NCI-H2196 treated with DMSO at 0.1 percent for 48 hours (cell line): ENCODE measurements around the gene RGS11.
A peak's percentile ranks its signal among the peaks of the same experiment; 100 is the strongest.
"Not testable (repeated sequence)": the region's sequence is repeated elsewhere in the genome, so short reads cannot be mapped to it uniquely, and the experiment has no call there.

Experiments used
- DNase-seq: peaks from one replicate; lab custom pipeline; 2025; ENCODE audit not compliant: unreplicated experiment; lab: John Stamatoyannopoulos, UW

The RGS11 gene

DNA sequence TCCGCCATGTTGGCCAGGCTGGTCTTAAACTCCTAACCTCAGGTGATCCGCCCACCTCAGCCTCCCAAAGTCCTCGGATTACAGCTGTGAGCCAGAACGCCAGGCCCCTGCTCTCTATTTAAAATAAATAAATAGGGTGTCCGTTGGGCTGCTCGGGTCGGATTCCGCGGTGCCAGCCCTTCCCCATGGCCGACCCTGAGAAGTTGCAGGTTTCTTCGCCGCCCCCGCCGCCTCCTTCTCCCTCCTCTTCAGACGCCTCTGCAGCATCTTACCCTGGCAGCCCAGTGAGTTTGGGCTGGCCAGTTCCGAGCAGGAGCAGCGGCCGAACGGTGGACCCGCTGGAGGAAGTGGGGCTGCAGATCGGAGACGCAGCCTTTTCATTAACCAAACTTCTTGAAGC lies 44.8 kb downstream of the RGS11 start:
- DNase-seq: no peak

DNA sequence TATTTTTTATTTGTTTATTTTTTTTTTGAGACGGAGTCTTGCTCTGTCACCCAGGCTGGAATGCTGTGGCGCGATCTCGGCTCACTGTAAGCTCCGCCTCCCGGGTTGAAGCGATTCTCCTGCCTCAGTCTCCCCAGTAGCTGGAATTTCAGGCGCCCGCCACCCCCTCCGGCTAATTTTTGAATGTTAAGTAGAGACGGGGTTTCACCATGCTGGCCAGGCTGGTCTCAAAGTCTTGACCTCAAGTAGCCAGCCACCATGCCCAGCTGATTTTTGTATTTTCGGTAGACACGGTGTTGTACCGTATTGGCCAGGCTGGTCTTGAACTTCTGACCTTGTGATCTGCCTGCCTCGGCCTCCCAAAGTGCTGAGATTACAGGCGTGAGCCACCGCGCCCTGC lies 45.4 kb downstream of the RGS11 start:
- DNase-seq: not testable (repeated sequence)

DNA sequence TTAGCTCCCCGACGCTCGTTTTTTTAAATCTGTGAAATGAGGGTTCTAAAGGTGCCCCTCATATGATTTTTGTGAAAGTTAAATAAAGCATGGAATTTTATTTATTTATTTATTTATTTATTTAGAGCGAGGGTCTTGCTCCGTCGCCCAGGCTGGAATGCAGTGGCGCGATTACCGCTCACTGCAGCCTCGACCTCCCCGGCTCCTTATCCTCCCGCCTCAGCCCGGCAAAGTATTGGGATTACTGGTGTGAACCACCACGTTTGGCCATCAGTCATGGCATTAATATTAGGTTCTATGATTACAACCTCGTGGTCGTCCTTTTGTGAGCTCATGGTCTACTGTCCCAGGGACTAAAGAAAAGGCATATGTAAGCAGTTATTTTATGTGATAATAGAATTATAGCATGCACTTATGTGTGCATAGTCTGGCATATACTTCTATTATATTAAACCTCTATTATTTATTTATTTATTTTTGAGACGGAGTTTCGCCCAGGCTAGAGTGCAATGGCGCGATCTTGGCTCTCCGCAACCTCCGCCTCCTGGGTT lies 45.9 kb downstream of the RGS11 start:
- DNase-seq: no peak

DNA sequence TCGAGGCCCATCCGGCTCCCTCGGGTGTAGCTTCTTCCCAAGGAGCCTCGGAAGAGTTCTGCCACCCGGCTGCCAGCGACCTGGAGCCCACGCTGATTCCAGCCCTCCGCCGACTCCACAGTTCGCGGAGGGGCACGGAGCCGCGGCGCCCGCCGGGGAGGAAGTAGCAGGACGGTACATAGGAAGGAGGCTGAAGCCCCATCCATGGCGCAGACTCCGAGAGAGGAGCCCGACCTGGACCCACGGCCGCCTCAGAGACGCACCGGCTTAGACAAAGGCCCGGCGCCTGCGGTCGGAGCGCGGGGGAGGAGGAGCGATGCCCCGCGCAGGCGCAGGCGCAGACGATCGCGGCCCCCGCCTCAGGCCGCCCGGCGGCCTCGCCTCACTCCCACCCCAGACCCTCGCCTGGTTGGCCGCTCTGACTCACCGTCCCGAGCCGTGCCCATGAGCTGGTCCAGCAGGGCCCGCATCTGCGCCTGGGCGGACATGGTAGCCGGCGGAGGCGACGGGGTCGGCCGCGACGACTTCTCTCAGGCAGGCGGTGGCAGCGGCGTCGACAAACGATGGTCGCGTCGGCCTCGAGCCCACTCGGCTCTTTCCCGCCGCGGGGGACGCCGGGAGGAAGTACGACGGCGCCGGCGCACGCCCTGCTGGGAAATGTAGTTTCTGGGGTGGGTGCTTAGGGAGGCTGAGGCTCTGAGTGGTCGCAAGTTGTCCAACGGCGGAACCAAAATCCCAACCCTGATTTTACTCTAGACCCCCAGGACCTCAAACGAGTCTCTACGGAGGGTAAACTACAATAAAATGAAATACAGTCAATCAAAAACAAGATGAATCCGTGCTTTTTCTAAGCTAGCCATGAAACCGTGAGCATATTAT lies 46.7 kb downstream of the RGS11 start, which contains the start of gene LUC7L:
TSS of gene LUC7L (minus strand) at position 598 of the 879 bp plus-strand sequence. CDS start at position 488, 110 bp downstream.
- peak; percentile 84 for DNase-seq

DNA sequence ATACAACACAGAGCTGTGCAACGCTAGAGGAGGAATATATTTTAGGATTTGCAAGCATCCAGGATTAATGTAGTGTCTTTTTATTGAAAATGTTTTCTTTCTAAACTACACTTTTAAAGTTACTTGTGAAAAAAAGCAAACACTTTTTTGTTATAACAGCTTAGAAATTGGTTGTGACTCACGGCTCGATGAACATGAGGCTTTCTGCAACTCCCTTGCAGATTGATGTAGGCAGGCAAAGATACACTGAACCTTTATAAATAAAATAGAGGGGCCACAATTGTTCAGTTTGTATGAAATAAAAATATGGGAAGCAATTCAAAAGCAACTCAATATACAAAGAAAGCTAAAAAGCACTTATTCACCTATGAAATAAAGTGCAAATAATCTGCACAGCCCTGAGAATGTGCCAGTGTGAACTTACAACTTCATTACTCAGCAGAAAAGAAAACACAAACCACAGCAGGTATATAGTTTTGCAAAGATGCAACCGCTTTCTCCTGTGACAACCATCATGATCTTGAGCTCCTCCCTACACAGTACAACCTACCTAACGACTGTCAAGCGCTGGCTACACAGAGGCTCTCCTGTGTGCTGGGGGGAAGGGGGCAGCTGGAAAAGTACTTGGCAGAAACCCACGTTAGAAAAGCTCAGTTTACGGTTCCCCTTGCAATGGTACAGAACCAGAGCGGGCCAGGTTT lies 47.4 kb downstream of the RGS11 start:
- DNase-seq: no peak

DNA sequence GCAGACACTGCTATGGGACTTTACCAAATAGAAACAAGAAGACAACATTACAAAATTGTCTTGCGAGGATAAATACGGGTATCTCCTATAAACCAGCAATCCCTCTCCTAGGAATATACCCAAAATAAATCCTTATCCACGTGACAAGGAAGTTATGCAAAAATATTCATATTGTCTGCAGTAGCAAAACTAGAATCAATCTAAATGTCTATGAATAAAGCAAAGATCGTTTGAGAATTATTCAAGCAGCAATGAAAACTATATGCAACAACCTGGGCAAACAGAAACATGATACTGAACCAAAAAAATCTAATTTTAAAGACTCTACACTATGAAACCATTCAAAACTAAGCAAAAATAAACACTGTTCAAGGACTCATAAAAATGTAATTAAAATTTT lies 55.7 kb downstream of the RGS11 start:
- DNase-seq: no peak
